ENCODE results near the gene OSBPL10. TPM values are rescaled to one million over a fixed set of nuclear protein-coding genes. Genes with fewer than 3 reads are reported as not detected.

The OSBPL10 gene
- total and polyA plus RNA-seq, 2 of the 8 experiments (the other 6 are each of a cell fraction or from before 2014, with no cell fraction given) = 26.2 to 86.7 TPM

- POLR2A ChIA-PET (ENCODE audit: partially characterized antibody) = no interaction called here
- no peak for DNase-seq (ENCODE audit: low read depth in 1 of 2, low spot score in 2 of 2)
- H2BK12ac ChIP-seq (ENCODE audit: low read depth, low read length) = no peak overlapping the region
- H3K4ac ChIP-seq (replicated peaks; ENCODE audit: insufficient read length, low read depth, low read length) = no peak overlapping the region
- 94% methylated on average over 4 of the region's 4 CpGs; no CpG with 5 or more reads in 1 of the 2 experiments for WGBS, 2 experiments (ENCODE audit: extremely low coverage in 1 of 2, insufficient coverage in 1 of 2, insufficient read length in 1 of 2, insufficient replicate concordance in 2 of 2, low coverage in 1 of 2, low lambda C conversion rate in 2 of 2, missing lambda C conversion rate in 1 of 2)
- H3K36me3 ChIP-seq (ENCODE audit: control insufficient read depth in 2 of 4, insufficient read depth in 4 of 4, low read length in 3 of 4) = peaks cover 0 to 7% (median 1%) of the 10 kb centered on the region in 4 experiments; a peak in 2 of 8 replicates
- no peak overlapping the region for H2BK5ac ChIP-seq (ENCODE audit: low read depth, low read length)
- no peak overlapping the region for H3K56ac ChIP-seq (replicated peaks; ENCODE audit: insufficient read length, low read depth, low read length)
- no peak overlapping the region for H2BK20ac ChIP-seq (ENCODE audit: low read length)
- peaks cover 0 to 2% of the 10 kb centered on the region in 2 experiments for H4K20me1 ChIP-seq (replicated peaks in 1 of 2; ENCODE audit: control insufficient read depth in 1 of 2, insufficient read depth in 2 of 2, low read length in 2 of 2)
- no peak overlapping the region for H2BK120ac ChIP-seq (replicated peaks; ENCODE audit: low read depth, low read length)
- H3K18ac ChIP-seq (ENCODE audit: extremely low read depth, low read length) = no peak overlapping the region
- H3K9ac ChIP-seq (replicated peaks in 1 of 4; ENCODE audit: extremely low read depth in 1 of 4, low read depth in 3 of 4, low read length in 3 of 4) = no peak overlapping the region
- no peak overlapping the region for H3K14ac ChIP-seq (ENCODE audit: insufficient read length)
- no peak overlapping the region for H4K5ac ChIP-seq (ENCODE audit: insufficient read length, low read depth, low read length)
- H3K4me1 ChIP-seq (replicated peaks in 1 of 4; ENCODE audit: control insufficient read depth in 3 of 4, insufficient read depth in 4 of 4, low read length in 3 of 4) = peaks cover 0 to 1% (median 0%) of the 10 kb centered on the region in 4 experiments; a peak in 1 of 7 replicates
- H3K4me2 ChIP-seq (ENCODE audit: insufficient read depth in 1 of 2, low read depth in 2 of 2, low read length in 2 of 2) = no peak overlapping the region
- no peaks in the 10 kb centered on the region; the same call in 1 of the 2 replicates for H3K79me1 ChIP-seq (ENCODE audit: low read depth, low read length)
- no peak for FAIRE-seq
- CTCF ChIA-PET (ENCODE audit: partially characterized antibody) = interaction anchor here (1.0 to 1.1 kb wide), 2 partner anchors 51 to 74 kb away, joined by 3 read pairs; no protein-coding TSS in a partner anchor
- no peak overlapping the region for H3K27ac ChIP-seq (ENCODE audit: low read depth, low read length)
- H3K23me2 ChIP-seq (ENCODE audit: low read depth, low read length) = no peaks in the 10 kb centered on the region
- H3K27me3 ChIP-seq (replicated peaks in 1 of 4; ENCODE audit: control insufficient read depth in 3 of 4, extremely low read depth in 1 of 4, insufficient read depth in 3 of 4, low read length in 3 of 4) = no peaks in the 10 kb centered on the region
- peaks cover 0 to 2% of the 10 kb centered on the region in 2 experiments; a peak in 1 of 4 replicates for H3K9me3 ChIP-seq (ENCODE audit: insufficient read depth in 2 of 2, low read depth in 1 of 2, low read length in 1 of 2)
- no peak overlapping the region for H2AK5ac ChIP-seq (ENCODE audit: low read depth, low read length)
- no peak overlapping the region for H4K8ac ChIP-seq (ENCODE audit: extremely low read depth, insufficient read depth, low read length)
- H2AFZ ChIP-seq (ENCODE audit: low read length) = no peak overlapping the region
- peaks cover 0 to 36% of the 10 kb centered on the region in 2 experiments; a peak in 2 of 4 replicates for H3K79me2 ChIP-seq (ENCODE audit: control insufficient read depth in 1 of 2, insufficient read depth in 2 of 2, low read length in 2 of 2)
- H3K23ac ChIP-seq (ENCODE audit: insufficient read length) = no peak overlapping the region
- no peak overlapping the region for H3K4me3 ChIP-seq (ENCODE audit: extremely low read depth in 1 of 4, insufficient read depth in 2 of 4, low read depth in 3 of 4, low read length in 4 of 4)
- H4K91ac ChIP-seq (replicated peaks; ENCODE audit: insufficient read length, low read length) = no peak overlapping the region
- no peak overlapping the region for H2BK15ac ChIP-seq (ENCODE audit: low read length)
- TF ChIP-seq SAP30 (IDR thresholded peaks at IDR 0.05; ENCODE audit: insufficient read depth, insufficient replicate concordance, low read length) (no peak), KDM1A (IDR thresholded peaks at IDR 0.05; ENCODE audit: borderline replicate concordance, low read length) (no peak), TEAD4 (IDR thresholded peaks at IDR 0.05; ENCODE audit: low read depth, low read length) (no peak), CBX5 (IDR thresholded peaks at IDR 0.05; ENCODE audit: low read depth, low read length) (no peak), CBX8 (IDR thresholded peaks at IDR 0.05; ENCODE audit: borderline replicate concordance, low read depth, low read length) (no peak), RBBP5 (IDR thresholded peaks at IDR 0.05; ENCODE audit: borderline replicate concordance, low read depth, low read length) (no peak), TCF12 (IDR thresholded peaks at IDR 0.05; ENCODE audit: low read depth, low read length) (no peak), SRF (IDR thresholded peaks at IDR 0.05; ENCODE audit: low read depth, low read length) (no peak), TBP (IDR thresholded peaks at IDR 0.05; ENCODE audit: low read depth, low read length) (no peak), ATF3 (IDR thresholded peaks at IDR 0.05; ENCODE audit: insufficient read depth, low read depth, low read length) (no peak), RNF2 (IDR thresholded peaks at IDR 0.05; ENCODE audit: borderline replicate concordance, low read depth, low read length, missing control alignments, poor library complexity, severe bottlenecking) (no peak)
- TF ChIP-seq, protein P1, sequence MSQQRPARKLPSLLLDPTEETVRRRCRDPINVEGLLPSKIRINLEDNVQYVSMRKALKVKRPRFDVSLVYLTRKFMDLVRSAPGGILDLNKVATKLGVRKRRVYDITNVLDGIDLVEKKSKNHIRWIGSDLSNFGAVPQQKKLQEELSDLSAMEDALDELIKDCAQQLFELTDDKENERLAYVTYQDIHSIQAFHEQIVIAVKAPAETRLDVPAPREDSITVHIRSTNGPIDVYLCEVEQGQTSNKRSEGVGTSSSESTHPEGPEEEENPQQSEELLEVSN (IDR thresholded peaks at IDR 0.05) = no peak
Measured at GRCh38 chr3:31798840-31799239, 182.2 kb downstream of the OSBPL10 start.
